H9 (cell line): ENCODE measurements around the gene LRG1. TPM values are rescaled to one million over a fixed set of nuclear protein-coding genes. Genes with fewer than 3 reads are reported as not detected.

Source experiments
- DNase-seq: peaks from one replicate; pipeline ENCODE4 v3.0.0-alpha.2; 2017
- H2AFZ ChIP-seq: one replicate; pipeline ENCODE4 v1.6.1; 2013; ENCODE audit warnings: mild to moderate bottlenecking, low read length, control low read depth, moderate library complexity
- H2AK5ac ChIP-seq: 2 replicates; pipeline ENCODE4 v1.6.1; 2013; ENCODE audit warnings: low read length, control low read depth, mixed read lengths; ENCODE audit not compliant: insufficient read length
- H2BK120ac ChIP-seq: one replicate; pipeline ENCODE4 v1.6.1; 2013; ENCODE audit warnings: low read depth, mild to moderate bottlenecking, low read length, control low read depth, inconsistent platforms; ENCODE audit not compliant: poor library complexity, severe bottlenecking
- H2BK12ac ChIP-seq: 2 replicates; pipeline ENCODE4 v1.6.1; 2013; ENCODE audit warnings: low read length, control low read depth, mixed read lengths, low read depth; ENCODE audit not compliant: insufficient read length
- H2BK15ac ChIP-seq: 2 replicates; pipeline ENCODE4 v1.6.1; 2013; ENCODE audit warnings: low read depth, low read length, control low read depth
- H2BK20ac ChIP-seq: one replicate; pipeline ENCODE4 v1.6.1; 2013; ENCODE audit warnings: low read depth, mild to moderate bottlenecking, low read length, control low read depth, inconsistent platforms; ENCODE audit not compliant: poor library complexity, severe bottlenecking
- H2BK5ac ChIP-seq: 2 replicates; pipeline ENCODE4 v1.6.1; 2013; ENCODE audit warnings: low read length, control low read depth, mixed read lengths; ENCODE audit not compliant: insufficient read length
- H3K14ac ChIP-seq: 2 replicates; pipeline ENCODE4 v1.6.1; 2013; ENCODE audit warnings: low read length, control low read depth; ENCODE audit not compliant: insufficient read depth
- H3K18ac ChIP-seq: 2 replicates; pipeline ENCODE4 v1.6.1; 2013; ENCODE audit warnings: low read depth, mild to moderate bottlenecking, mixed read lengths, low read length, control low read depth; ENCODE audit not compliant: insufficient read length
- H3K23ac ChIP-seq: 2 replicates; pipeline ENCODE4 v1.6.1; 2013; ENCODE audit warnings: low read length, control low read depth, mixed read lengths, low read depth; ENCODE audit not compliant: insufficient read length
- H3K23me2 ChIP-seq: 2 replicates; pipeline ENCODE4 v1.6.1; 2013; ENCODE audit warnings: low read depth, mild to moderate bottlenecking, mixed read lengths, low read length, control low read depth; ENCODE audit not compliant: insufficient read length, poor library complexity, severe bottlenecking
- H3K27ac ChIP-seq: 2 replicates; pipeline ENCODE4 v1.5.1; 2013; ENCODE audit warnings: low read length, control low read depth, mixed read lengths, low read depth; ENCODE audit not compliant: insufficient read length
- H3K27me3 ChIP-seq: 2 replicates; pipeline ENCODE4 v1.6.1; 2013; ENCODE audit warnings: low read length, control low read depth, inconsistent platforms; ENCODE audit not compliant: insufficient read depth
- H3K4ac ChIP-seq: 2 replicates; pipeline ENCODE4 v1.6.1; 2013; ENCODE audit warnings: low read depth, mild to moderate bottlenecking, control low read depth, inconsistent platforms, low read length, moderate library complexity
- H3K4me1 ChIP-seq: 2 replicates; pipeline ENCODE4 v1.6.1; 2013; ENCODE audit warnings: low read length, control low read depth, inconsistent platforms; ENCODE audit not compliant: insufficient read depth
- H3K4me2 ChIP-seq: 2 replicates; pipeline ENCODE4 v1.6.1; 2013; ENCODE audit warnings: low read length, control low read depth, mixed read lengths; ENCODE audit not compliant: insufficient read length, insufficient read depth
- H3K56ac ChIP-seq: 2 replicates; pipeline ENCODE4 v1.6.1; 2013; ENCODE audit warnings: low read depth, mild to moderate bottlenecking, mixed read lengths, low read length, control low read depth; ENCODE audit not compliant: insufficient read length
- H3K79me1 ChIP-seq: 2 replicates; pipeline ENCODE4 v1.6.1; 2013; ENCODE audit warnings: low read depth, mild to moderate bottlenecking, moderate library complexity, low read length, control low read depth, inconsistent platforms; ENCODE audit not compliant: insufficient read depth, poor library complexity, severe bottlenecking
- H3K79me2 ChIP-seq: 2 replicates; pipeline ENCODE4 v1.6.1; 2013; ENCODE audit warnings: low read length, control low read depth, inconsistent platforms; ENCODE audit not compliant: insufficient read depth
- H3K9ac ChIP-seq: 2 replicates; pipeline ENCODE4 v1.6.1; 2013; ENCODE audit warnings: low read length, control low read depth, mixed read lengths; ENCODE audit not compliant: insufficient read length; ENCODE audit errors: extremely low read depth
- H3K9me3 ChIP-seq: one replicate; pipeline ENCODE4 v1.6.1; 2013; ENCODE audit warnings: low read depth, low read length, inconsistent platforms; ENCODE audit not compliant: control insufficient read depth
- H3T11ph ChIP-seq: one replicate; pipeline ENCODE4 v1.6.1; 2013; ENCODE audit warnings: mild to moderate bottlenecking, low read length, control low read depth, inconsistent platforms
- H4K20me1 ChIP-seq: one replicate; pipeline ENCODE4 v1.6.1; 2013; ENCODE audit not compliant: control insufficient read depth, insufficient read length, insufficient read depth
- H4K5ac ChIP-seq: 2 replicates; pipeline ENCODE4 v1.6.1; 2013; ENCODE audit warnings: low read depth, mild to moderate bottlenecking, mixed read lengths, low read length, control low read depth; ENCODE audit not compliant: insufficient read length
- H4K8ac ChIP-seq: replicated peaks from 2 replicates; pipeline ENCODE4 v1.6.1; 2013; ENCODE audit warnings: low read length, control low read depth, mixed read lengths, low read depth; ENCODE audit not compliant: insufficient read length
- H4K91ac ChIP-seq: 2 replicates; pipeline ENCODE4 v1.6.1; 2013; ENCODE audit warnings: low read depth, mild to moderate bottlenecking, moderate library complexity, mixed read lengths, low read length, control low read depth; ENCODE audit not compliant: insufficient read length
- H3K27ac Mint-ChIP-seq, 3 experiments: 2 replicates in 2 of 3; 3 replicates in 1 of 3; pipeline ENCODE4 v1.8.0; 2020 to 2021; ENCODE audit warnings: mixed read lengths in 3 of 3, mild to moderate bottlenecking in 1 of 3, moderate library complexity in 1 of 3
- H3K27me3 Mint-ChIP-seq: 2 replicates; pipeline ENCODE4 v1.8.0; 2021; ENCODE audit warnings: low read depth, mild to moderate bottlenecking, moderate library complexity, mixed read lengths
- H3K36me3 Mint-ChIP-seq, 3 experiments: 2 replicates in 2 of 3; 3 replicates in 1 of 3; pipeline ENCODE4 v1.8.0; 2020 to 2021; ENCODE audit warnings: low read depth in 3 of 3, mixed read lengths in 3 of 3; ENCODE audit not compliant: insufficient read depth in 1 of 3
- H3K4me1 Mint-ChIP-seq, 2 experiments: 2 replicates each; pipeline ENCODE4 v1.8.0; 2020; ENCODE audit warnings: mixed read lengths in 2 of 2
- H3K4me3 Mint-ChIP-seq, 2 experiments: 2 replicates in 1 of 2; 3 replicates in 1 of 2; pipeline ENCODE4 v1.8.0; 2020 to 2021; ENCODE audit warnings: mild to moderate bottlenecking in 2 of 2, mixed read lengths in 2 of 2, moderate library complexity in 1 of 2
- H3K9me3 Mint-ChIP-seq, 2 experiments: 2 replicates in 1 of 2; 3 replicates in 1 of 2; pipeline ENCODE4 v1.8.0; 2020; ENCODE audit warnings: mild to moderate bottlenecking in 2 of 2, mixed read lengths in 2 of 2, moderate library complexity in 1 of 2
- WGBS: extraction: QIAGEN DNeasy Blood & Tissue Kit; methylation state at CpG from one replicate; pipeline ENCODE4 v1.1.7; 2013; ENCODE audit warnings: missing lambda C conversion rate, low lambda C conversion rate, mixed read lengths; ENCODE audit not compliant: insufficient read length; ENCODE audit errors: extremely low coverage; 5-methylcytosine and 5-hydroxymethylcytosine counted together
- total RNA-seq: library from RNA; stranded (reverse); gene quantifications from 2 replicates; pipeline ENCODE4 v1.2.1, GENCODE V29; 2021
- TF ChIP-seq, protein P1 (sequence below): fragments of 200-600 bp; sonication (generic); conservative IDR thresholded peaks from 3 replicates; pipeline ENCODE4 v1.8.0; 2021; ENCODE audit warnings: antibody characterized with exemption, mild to moderate bottlenecking

Gene LRG1
- total RNA-seq, 1 experiment from 2014 or later: 0.24 TPM

GRCh38 chr19:4548238-4548584 is 8.4 kb upstream of the LRG1 start:
- H4K20me1 ChIP-seq: peaks cover 3% of the 10 kb centered on the region
- no peak overlapping the region for H2BK12ac ChIP-seq
- TF ChIP-seq, protein P1, sequence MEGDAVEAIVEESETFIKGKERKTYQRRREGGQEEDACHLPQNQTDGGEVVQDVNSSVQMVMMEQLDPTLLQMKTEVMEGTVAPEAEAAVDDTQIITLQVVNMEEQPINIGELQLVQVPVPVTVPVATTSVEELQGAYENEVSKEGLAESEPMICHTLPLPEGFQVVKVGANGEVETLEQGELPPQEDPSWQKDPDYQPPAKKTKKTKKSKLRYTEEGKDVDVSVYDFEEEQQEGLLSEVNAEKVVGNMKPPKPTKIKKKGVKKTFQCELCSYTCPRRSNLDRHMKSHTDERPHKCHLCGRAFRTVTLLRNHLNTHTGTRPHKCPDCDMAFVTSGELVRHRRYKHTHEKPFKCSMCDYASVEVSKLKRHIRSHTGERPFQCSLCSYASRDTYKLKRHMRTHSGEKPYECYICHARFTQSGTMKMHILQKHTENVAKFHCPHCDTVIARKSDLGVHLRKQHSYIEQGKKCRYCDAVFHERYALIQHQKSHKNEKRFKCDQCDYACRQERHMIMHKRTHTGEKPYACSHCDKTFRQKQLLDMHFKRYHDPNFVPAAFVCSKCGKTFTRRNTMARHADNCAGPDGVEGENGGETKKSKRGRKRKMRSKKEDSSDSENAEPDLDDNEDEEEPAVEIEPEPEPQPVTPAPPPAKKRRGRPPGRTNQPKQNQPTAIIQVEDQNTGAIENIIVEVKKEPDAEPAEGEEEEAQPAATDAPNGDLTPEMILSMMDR: no peak
- H3K36me3 Mint-ChIP-seq: peaks cover 16 to 57% (median 39%) of the 10 kb centered on the region in 3 experiments; a peak in 6 of 7 replicates
- H3K9me3 Mint-ChIP-seq: no peaks in the 10 kb centered on the region
- H3K23me2 ChIP-seq: no peaks in the 10 kb centered on the region
- H3K79me2 ChIP-seq: no peaks in the 10 kb centered on the region
- H3K27me3 Mint-ChIP-seq: peaks cover 2% of the 10 kb centered on the region; the same call in 1 of the 2 replicates
- H3T11ph ChIP-seq: no peak overlapping the region
- H2BK20ac ChIP-seq: no peak overlapping the region
- H3K4ac ChIP-seq: no peak overlapping the region
- no peak overlapping the region for H3K27ac Mint-ChIP-seq
- no peak overlapping the region for H3K56ac ChIP-seq
- no peak overlapping the region for H3K18ac ChIP-seq
- no peak overlapping the region for H2BK5ac ChIP-seq
- H4K91ac ChIP-seq: no peak overlapping the region
- H3K79me1 ChIP-seq: no peaks in the 10 kb centered on the region
- no peak overlapping the region for H2BK120ac ChIP-seq
- no peaks in the 10 kb centered on the region for H3K27me3 ChIP-seq
- H4K5ac ChIP-seq: no peak overlapping the region
- H2BK15ac ChIP-seq: no peak overlapping the region
- H3K27ac ChIP-seq: no peak overlapping the region
- no peak overlapping the region for H3K4me2 ChIP-seq
- H3K23ac ChIP-seq: no peak overlapping the region
- no peaks in the 10 kb centered on the region for H3K9me3 ChIP-seq
- no peak overlapping the region for H2AK5ac ChIP-seq
- WGBS: no CpG with 5 or more reads among the region's 14 CpGs
- no peaks in the 10 kb centered on the region for H3K4me1 Mint-ChIP-seq
- H3K4me1 ChIP-seq: no peaks in the 10 kb centered on the region
- no peak for DNase-seq
- H3K4me3 Mint-ChIP-seq: no peak overlapping the region
- H3K9ac ChIP-seq: no peak overlapping the region
- no peak overlapping the region for H3K14ac ChIP-seq
- H4K8ac ChIP-seq: no peak overlapping the region
- H2AFZ ChIP-seq: no peak overlapping the region
